Stimulated activated CD4-positive, alpha-beta T cell treated with anti-CD3 and anti-CD28 coated beads, TNF-alpha, amount 100 ng/mL, for 4 hours (primary cell): Measurements from ENCODE around the gene FES.
"Not testable (repeated sequence)": the region's sequence is repeated elsewhere in the genome, so short reads cannot be mapped to it uniquely, and the experiment has no call there.

Experiments
- DNase-seq, 3 experiments: peaks; one replicate each; pipeline ENCODE4 v3.0.0-alpha.2; 2020; ENCODE audit warnings: low read depth in 3 of 3

FES gene

GRCh38 chr15:90909976-90910375, 25.7 kb downstream of the FES start:
- DNase-seq: no peak

GRCh38 chr15:90910441-90911301, 26.4 kb downstream of the FES start:
- DNase-seq: no peak

- no peak for DNase-seq
Observed at GRCh38 chr15:90911302-90911623, 27.0 kb downstream of the FES start.

- DNase-seq: no peak
Observed at GRCh38 chr15:90911906-90912769, 27.8 kb downstream of the FES start.

GRCh38 chr15:90912770-90913075, 28.4 kb downstream of the FES start:
- no peak for DNase-seq

GRCh38 chr15:90913398-90913944, 29.2 kb downstream of the FES start:
- no peak for DNase-seq

- DNase-seq: no peak
Observed at GRCh38 chr15:90914305-90915080, 30.2 kb downstream of the FES start.

- no peak for DNase-seq
Observed at GRCh38 chr15:90915216-90915807, 31.0 kb downstream of the FES start.

- DNase-seq: no peak
Observed at GRCh38 chr15:90915808-90916440, 31.6 kb downstream of the FES start.

GRCh38 chr15:90916461-90916860, 32.2 kb downstream of the FES start:
- no peak for DNase-seq

- DNase-seq: no peak
Observed at GRCh38 chr15:90917569-90917968, 33.3 kb downstream of the FES start.

GRCh38 chr15:90918034-90918788, 33.9 kb downstream of the FES start:
- DNase-seq: no peak

- DNase-seq: no peak
Observed at GRCh38 chr15:90918835-90919234, 34.5 kb downstream of the FES start.

GRCh38 chr15:90921887-90922286, 37.6 kb downstream of the FES start:
- no peak for DNase-seq

- DNase-seq: not testable (repeated sequence)
Observed at GRCh38 chr15:90922712-90923322, 38.5 kb downstream of the FES start.

- DNase-seq: no peak
Observed at GRCh38 chr15:90924375-90924774, 40.1 kb downstream of the FES start.

GRCh38 chr15:90926766-90927165, 42.5 kb downstream of the FES start:
- not testable (repeated sequence) for DNase-seq

- not testable (repeated sequence) for DNase-seq
Observed at GRCh38 chr15:90928106-90928505, 43.8 kb downstream of the FES start.

- DNase-seq: no peak
Observed at GRCh38 chr15:90929246-90930019, 45.1 kb downstream of the FES start.
